ENCODE measurements around the gene GNG7. TPM values are rescaled to one million over a fixed set of nuclear protein-coding genes. Genes with fewer than 3 reads are reported as not detected.

Gene GNG7
- total and polyA plus RNA-seq, 10 of the 15 experiments (the other 5 are each of a cell fraction or from before 2014, with no cell fraction given), result 1.9 to 13.6 (median 6.5) TPM

- TF ChIP-seq REST (IDR thresholded peaks at IDR 0.05; ENCODE audit: low read depth, low read length), result 0 out of 2 replicates have a peak, but pooled peaks have one; percentile 42
- TF ChIP-seq HDAC2 (IDR thresholded peaks at IDR 0.05), result no peak
- TF ChIP-seq IRF5 (IDR thresholded peaks at IDR 0.05; ENCODE audit: borderline replicate concordance), result peak; percentile 80
- 0 out of 2 replicates have a peak, but pooled peaks have one; percentile 19 for TF ChIP-seq ATF3 (IDR thresholded peaks at IDR 0.05; ENCODE audit: borderline replicate concordance, extremely low read depth, low read depth, low read length)
- peak; percentile 14; the same call in 1 of the 2 replicates for TF ChIP-seq ZBTB33 (IDR thresholded peaks at IDR 0.05)
- peak; percentile 90 for TF ChIP-seq DPF2 (IDR thresholded peaks at IDR 0.05)
- peak; percentile 99 for TF ChIP-seq ZNF384 (IDR thresholded peaks at IDR 0.05; ENCODE audit: borderline replicate concordance, low read depth, low read length)
These were observed 94.5 kb downstream of the GNG7 start (continued) for GRCh38 chr19:2607712-2608601.

Measured in GM12878 (cell line).